Naive B cell (primary cell): ENCODE data around the gene NES. TPM values are rescaled to one million over a fixed set of nuclear protein-coding genes. Genes with fewer than 3 reads are reported as not detected.

Source experiments
- ATAC-seq, 2 donors: fragments of 150-1000 bp; cut with Tn5 transposase; 2 replicates each; pipeline ENCODE4 v1.10.0; 2021; ENCODE audit warnings: low read depth in 2 of 2, mild to moderate bottlenecking in 2 of 2, moderate library complexity in 2 of 2
- DNase-seq: peaks from one replicate; pipeline ENCODE4 v3.0.0; 2022
- H3K27ac Mint-ChIP-seq, 6 donors: one replicate each; pipeline ENCODE4 v1.8.0; 2020 to 2022; ENCODE audit warnings: mild to moderate bottlenecking in 6 of 6, mixed read lengths in 6 of 6, moderate library complexity in 5 of 6, inconsistent platforms in 2 of 6
- H3K27me3 Mint-ChIP-seq, 3 donors: one replicate each; pipeline ENCODE4 v1.8.0; 2021 to 2022; ENCODE audit warnings: mixed read lengths in 3 of 3, mild to moderate bottlenecking in 1 of 3
- H3K36me3 Mint-ChIP-seq, 2 donors: one replicate each; pipeline ENCODE4 v1.8.0; 2020 to 2022; ENCODE audit warnings: mixed read lengths in 2 of 2, inconsistent platforms in 1 of 2, mild to moderate bottlenecking in 1 of 2
- H3K4me1 Mint-ChIP-seq, 3 donors: one replicate each; pipeline ENCODE4 v1.8.0; 2020 to 2022; ENCODE audit warnings: mixed read lengths in 3 of 3, inconsistent platforms in 1 of 3, mild to moderate bottlenecking in 1 of 3, moderate library complexity in 1 of 3
- H3K4me3 Mint-ChIP-seq, 8 donors: one replicate each; pipeline ENCODE4 v1.8.0; 2020 to 2022; ENCODE audit warnings: mild to moderate bottlenecking in 8 of 8, mixed read lengths in 8 of 8, moderate library complexity in 8 of 8, inconsistent platforms in 2 of 8
- H3K9me3 Mint-ChIP-seq, 7 donors: one replicate each; pipeline ENCODE4 v1.8.0; 2020 to 2022; ENCODE audit warnings: mixed read lengths in 7 of 7, mild to moderate bottlenecking in 5 of 7, inconsistent platforms in 2 of 7, moderate library complexity in 1 of 7
- polyA plus RNA-seq, 6 donors: library from polyadenylated mRNA; unstranded; fragments of 300-500 nt; fragmentation: Illumina TruSeq; gene quantifications; one replicate each; pipeline ENCODE4 v1.2.3, GENCODE V29; 2021; ENCODE audit warnings: low read depth in 6 of 6

NES gene
- polyA plus RNA-seq, 6 donors from 2014 or later, result not detected

DNA sequence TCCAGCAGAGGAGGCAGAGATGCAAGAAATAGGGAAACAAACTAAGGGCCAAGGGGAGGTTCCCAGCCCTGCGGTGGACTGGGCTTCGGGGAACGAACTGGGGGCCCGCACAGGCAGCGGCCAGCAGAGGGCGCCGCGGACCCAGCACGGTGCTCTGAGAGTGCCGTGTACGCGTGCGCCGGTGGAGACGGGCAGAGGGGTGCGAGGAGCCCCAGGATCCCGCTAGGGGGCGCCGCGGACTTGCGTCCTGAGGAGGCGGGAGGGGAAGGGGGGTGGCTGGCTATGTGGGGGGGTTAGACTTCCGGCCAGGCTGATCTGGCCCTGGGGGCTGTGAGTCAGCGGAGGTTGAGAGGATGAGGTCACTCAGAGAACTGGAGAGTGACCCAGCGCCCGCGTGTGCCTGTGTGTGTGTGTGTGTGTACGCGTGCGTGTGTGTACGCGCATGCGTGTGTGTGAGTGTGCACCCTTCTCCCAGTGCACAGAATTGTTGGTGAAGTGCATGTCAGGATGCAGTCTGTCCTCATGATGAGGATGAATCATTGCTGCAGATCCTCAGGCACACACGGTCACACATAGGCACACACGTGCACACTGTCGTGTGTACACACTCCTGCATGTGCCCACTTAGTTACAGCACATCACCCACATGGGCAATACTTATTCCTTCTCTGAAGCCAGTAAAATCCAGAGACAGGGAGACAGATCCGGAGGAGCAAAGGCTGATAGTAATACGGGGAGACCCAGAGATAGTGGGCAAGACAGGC lies 17.0 kb downstream of the NES start:
- H3K9me3 Mint-ChIP-seq, result no peaks in the 10 kb centered on the region
- peaks cover 74 to 95% (median 90%) of the 10 kb centered on the region in 3 donors for H3K4me1 Mint-ChIP-seq
- H3K27me3 Mint-ChIP-seq, result peaks cover 17 to 54% (median 30%) of the 10 kb centered on the region in 3 donors
- peak overlapping the region; percentile 32 to 80 (median 58) for H3K27ac Mint-ChIP-seq
- no peaks in the 10 kb centered on the region for H3K36me3 Mint-ChIP-seq
- ATAC-seq, result peak; percentile 82 to 83
- H3K4me3 Mint-ChIP-seq, result peak overlapping the region in 6 of 8 donors; percentile 34 to 74 (median 65)
- DNase-seq, result peak; percentile 84

DNA sequence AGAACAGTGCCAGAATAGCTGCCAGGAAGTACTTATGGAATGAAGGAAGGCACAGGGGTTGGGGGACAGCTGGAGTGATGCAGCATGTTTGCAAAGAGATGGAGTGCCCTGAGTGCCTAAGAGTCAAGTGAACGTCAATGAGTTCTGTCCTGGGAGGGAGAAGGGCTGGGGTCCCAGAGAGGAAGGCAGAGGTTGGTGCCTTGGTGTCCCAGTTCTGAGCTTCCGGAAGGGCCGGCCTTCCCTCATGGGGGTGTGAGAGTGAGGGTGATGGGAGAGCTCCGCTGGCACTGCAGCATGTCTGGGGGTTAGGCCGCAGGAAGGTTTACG lies 17.6 kb downstream of the NES start:
- ATAC-seq, result no peak
- Mint-ChIP-seq H3K27ac (peak overlapping the region in 3 of 6 donors; percentile 32 to 80 (median 37)), H3K9me3 (no peaks in the 10 kb centered on the region), H3K36me3 (no peaks in the 10 kb centered on the region), H3K27me3 (peaks cover 19 to 59% (median 35%) of the 10 kb centered on the region in 3 donors), H3K4me1 (peaks cover 72 to 90% (median 87%) of the 10 kb centered on the region in 3 donors), H3K4me3 (peak overlapping the region in 6 of 8 donors; percentile 15 to 72 (median 62))
- DNase-seq, result no peak

DNA sequence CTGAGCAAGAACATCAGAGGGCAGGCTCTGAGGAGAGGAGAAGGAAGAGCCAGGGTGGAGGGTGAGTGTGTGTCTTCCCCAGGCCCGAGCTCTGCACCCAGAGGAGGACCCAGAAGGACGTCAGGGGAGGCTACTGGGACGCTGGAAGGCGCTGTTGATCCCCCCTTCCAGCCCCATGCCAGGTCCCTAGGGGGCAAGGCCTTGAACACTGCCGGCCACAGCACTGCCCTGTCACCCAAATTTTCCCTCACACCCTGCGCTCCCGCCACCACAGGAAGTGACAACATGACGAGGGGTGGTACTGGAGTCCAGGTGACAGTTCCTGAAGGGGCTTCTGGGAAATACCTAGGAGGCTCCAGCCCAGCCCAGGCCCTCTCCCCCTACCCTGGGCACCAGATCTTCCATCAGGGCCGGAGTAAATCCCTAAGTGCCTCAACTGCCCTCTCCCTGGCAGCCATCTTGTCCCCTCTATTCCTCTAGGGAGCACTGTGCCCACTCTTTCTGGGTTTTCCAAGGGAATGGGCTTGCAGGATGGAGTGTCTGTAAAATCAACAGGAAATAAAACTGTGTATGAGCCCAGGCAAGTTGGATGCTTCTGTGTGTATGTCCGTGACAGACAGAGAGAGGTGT lies 18.1 kb downstream of the NES start:
- H3K27ac Mint-ChIP-seq, result peak overlapping the region in 3 of 6 donors; percentile 22 to 75 (median 32)
- peaks cover 68 to 84% (median 81%) of the 10 kb centered on the region in 3 donors for H3K4me1 Mint-ChIP-seq
- DNase-seq (no peak), ATAC-seq (no peak)
- H3K36me3 Mint-ChIP-seq, result peaks cover 0 to 3% of the 10 kb centered on the region in 2 donors
- peak overlapping the region in 4 of 8 donors; percentile 34 to 72 (median 62) for H3K4me3 Mint-ChIP-seq
- H3K27me3 Mint-ChIP-seq, result peaks cover 25 to 65% (median 41%) of the 10 kb centered on the region in 3 donors
- H3K9me3 Mint-ChIP-seq, result no peaks in the 10 kb centered on the region

DNA sequence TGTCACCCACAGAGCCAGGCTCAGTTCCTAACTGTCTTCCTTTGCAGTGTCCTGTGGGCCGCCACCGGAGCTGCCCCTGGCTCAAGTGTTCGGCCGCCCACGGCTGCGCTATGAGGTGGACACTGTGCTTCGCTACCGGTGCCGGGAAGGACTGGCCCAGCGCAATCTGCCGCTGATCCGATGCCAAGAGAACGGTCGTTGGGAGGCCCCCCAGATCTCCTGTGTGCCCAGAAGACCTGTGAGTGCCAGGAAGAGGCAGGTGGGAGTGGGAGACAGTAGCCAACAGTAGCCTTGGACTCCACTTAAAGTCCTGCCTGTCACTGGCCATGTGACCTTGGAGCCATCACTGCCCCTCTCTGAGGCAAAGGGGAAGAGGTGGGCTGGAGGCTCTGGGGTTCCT lies 18.7 kb downstream of the NES start:
- Mint-ChIP-seq H3K27ac (no peak overlapping the region), H3K4me1 (peaks cover 63 to 79% (median 75%) of the 10 kb centered on the region in 3 donors)
- no peak for ATAC-seq

DNA sequence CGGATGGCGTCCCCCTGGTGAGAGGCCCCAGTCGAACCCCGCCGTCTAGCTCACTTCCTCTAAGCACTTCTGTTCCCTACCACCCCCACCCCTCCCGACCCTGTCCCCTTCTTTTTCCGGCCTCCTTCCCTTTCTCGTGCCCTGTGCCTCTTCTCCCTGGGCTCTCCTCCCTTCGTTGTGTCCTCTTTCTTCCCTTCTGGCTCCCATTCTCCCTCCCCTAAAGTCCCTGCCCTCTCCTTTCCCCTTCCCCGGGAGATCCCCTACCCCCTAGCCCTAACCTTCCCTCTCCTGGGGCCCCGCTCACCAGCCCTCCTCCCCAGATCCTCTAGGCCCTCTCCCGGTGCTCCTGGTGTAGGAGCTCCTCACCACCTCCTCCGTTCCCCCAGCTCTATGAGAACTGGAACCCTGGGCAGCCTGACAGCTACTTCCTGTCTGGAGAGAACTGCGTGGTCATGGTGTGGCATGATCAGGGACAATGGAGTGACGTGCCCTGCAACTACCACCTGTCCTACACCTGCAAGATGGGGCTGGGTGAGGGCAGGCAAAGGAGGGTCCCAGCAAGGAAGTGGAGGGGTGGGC lies 19.4 kb downstream of the NES start:
- no peak for ATAC-seq

More for the DNA sequence above, 18.7 kb downstream of the NES start:
- no peaks in the 10 kb centered on the region for H3K9me3 Mint-ChIP-seq
- peaks cover 0 to 9% of the 10 kb centered on the region in 2 donors for H3K36me3 Mint-ChIP-seq
- H3K27me3 Mint-ChIP-seq, result peaks cover 31 to 70% (median 46%) of the 10 kb centered on the region in 3 donors
- H3K4me3 Mint-ChIP-seq, result peak overlapping the region in 1 of 8 donors; percentile 85
- no peak for DNase-seq

DNA sequence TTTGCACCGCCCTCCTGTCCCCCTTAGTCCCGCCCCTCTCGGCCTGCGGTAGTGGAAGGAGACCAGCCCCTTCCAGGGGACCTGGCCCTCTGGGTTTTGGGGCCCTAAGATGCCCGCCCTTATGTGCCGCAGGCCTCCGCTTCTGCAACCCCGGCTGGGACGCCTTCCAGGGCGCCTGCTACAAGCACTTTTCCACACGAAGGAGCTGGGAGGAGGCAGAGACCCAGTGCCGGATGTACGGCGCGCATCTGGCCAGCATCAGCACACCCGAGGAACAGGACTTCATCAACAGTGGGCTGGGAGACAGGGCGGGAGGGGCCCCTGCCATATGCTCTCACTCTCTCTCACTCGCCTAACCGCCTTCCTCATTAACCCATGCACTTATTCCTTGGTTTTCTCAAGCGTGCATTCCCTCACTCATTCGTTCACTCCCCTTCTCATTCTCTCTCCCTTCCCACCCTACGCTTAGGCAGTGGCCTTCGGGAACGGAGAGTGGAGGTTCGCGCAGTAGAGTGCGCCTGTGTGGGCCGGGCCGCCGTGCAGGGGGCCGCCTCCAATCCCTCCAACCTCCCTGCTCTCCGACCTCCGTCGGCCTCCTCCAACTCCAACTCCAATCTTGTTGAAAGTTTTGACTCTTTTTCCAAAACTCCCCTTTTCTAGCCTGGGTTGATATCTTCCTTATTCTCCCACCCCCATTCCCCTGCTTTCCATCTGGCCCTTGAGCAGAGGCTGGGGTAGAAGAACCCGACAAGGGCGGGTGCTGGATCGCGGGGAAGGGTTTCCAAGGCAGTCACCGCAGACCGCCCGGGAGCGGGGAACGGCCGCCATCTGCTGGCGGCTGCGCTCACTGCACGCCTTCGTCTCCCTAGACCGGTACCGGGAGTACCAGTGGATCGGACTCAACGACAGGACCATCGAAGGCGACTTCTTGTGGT lies 20.1 kb downstream of the NES start:
- H3K4me1 Mint-ChIP-seq, result peaks cover 52 to 64% (median 63%) of the 10 kb centered on the region in 3 donors
- ATAC-seq, result peak; percentile 46 to 57

More for the DNA sequence above, 19.4 kb downstream of the NES start:
- H3K4me1 Mint-ChIP-seq, result peaks cover 56 to 72% (median 69%) of the 10 kb centered on the region in 3 donors
- peaks cover 0 to 15% of the 10 kb centered on the region in 2 donors for H3K36me3 Mint-ChIP-seq
- H3K27ac Mint-ChIP-seq, result peak overlapping the region in 3 of 6 donors; percentile 39 to 79 (median 56)
- H3K9me3 Mint-ChIP-seq, result no peaks in the 10 kb centered on the region
- H3K27me3 Mint-ChIP-seq, result peaks cover 37 to 70% (median 53%) of the 10 kb centered on the region in 3 donors
- peak overlapping the region; percentile 13 to 90 (median 86) for H3K4me3 Mint-ChIP-seq
- no peak for DNase-seq

DNA sequence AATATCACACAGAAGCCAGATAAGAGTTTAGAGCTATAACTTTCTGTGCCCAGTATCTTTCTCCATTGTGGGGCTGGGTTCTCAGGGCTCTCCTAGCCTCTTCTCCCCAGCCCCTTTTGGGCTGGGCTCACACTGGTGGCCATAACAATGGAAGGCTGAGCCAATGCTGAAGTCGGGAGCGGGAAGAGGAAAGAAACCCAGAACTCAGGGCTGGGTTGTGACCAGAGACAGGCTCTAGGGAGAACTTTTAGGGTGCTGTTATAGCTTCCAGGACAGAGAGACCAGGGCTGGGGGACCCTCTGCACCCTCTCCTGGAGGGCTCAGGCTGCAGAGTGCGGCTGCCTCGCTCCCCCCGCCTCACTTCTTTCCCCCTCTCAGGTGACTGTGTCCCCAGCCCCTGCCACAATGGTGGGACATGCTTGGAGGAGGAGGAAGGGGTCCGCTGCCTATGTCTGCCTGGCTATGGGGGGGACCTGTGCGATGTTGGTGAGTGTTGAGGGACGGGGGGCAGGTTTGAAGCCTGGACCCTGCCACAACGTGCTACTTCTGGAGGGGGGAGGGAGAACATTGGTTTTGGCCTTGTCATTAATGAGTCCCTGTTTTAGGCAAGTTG lies 21.2 kb downstream of the NES start:
- ATAC-seq, result no peak
- Mint-ChIP-seq H3K9me3 (peaks cover 0 to 1% (median 0%) of the 10 kb centered on the region in 7 donors), H3K4me3 (peak overlapping the region in 3 of 8 donors; percentile 84 to 85 (median 85)), H3K27ac (peak overlapping the region in 1 of 6 donors; percentile 15), H3K4me1 (peaks cover 42 to 54% (median 52%) of the 10 kb centered on the region in 3 donors), H3K27me3 (peaks cover 48 to 84% (median 71%) of the 10 kb centered on the region in 3 donors), H3K36me3 (peaks cover 0 to 25% of the 10 kb centered on the region in 2 donors)
- no peak for DNase-seq

More for the DNA sequence above, 20.1 kb downstream of the NES start:
- Mint-ChIP-seq H3K4me3 (peak overlapping the region; percentile 31 to 90 (median 86)), H3K9me3 (peaks cover 0 to under 1% (median 0%) of the 10 kb centered on the region in 7 donors), H3K36me3 (peaks cover 0 to 22% of the 10 kb centered on the region in 2 donors), H3K27ac (peak overlapping the region in 4 of 6 donors; percentile 39 to 79 (median 62)), H3K27me3 (peaks cover 42 to 76% (median 61%) of the 10 kb centered on the region in 3 donors)
- peak; percentile 66 for DNase-seq

DNA sequence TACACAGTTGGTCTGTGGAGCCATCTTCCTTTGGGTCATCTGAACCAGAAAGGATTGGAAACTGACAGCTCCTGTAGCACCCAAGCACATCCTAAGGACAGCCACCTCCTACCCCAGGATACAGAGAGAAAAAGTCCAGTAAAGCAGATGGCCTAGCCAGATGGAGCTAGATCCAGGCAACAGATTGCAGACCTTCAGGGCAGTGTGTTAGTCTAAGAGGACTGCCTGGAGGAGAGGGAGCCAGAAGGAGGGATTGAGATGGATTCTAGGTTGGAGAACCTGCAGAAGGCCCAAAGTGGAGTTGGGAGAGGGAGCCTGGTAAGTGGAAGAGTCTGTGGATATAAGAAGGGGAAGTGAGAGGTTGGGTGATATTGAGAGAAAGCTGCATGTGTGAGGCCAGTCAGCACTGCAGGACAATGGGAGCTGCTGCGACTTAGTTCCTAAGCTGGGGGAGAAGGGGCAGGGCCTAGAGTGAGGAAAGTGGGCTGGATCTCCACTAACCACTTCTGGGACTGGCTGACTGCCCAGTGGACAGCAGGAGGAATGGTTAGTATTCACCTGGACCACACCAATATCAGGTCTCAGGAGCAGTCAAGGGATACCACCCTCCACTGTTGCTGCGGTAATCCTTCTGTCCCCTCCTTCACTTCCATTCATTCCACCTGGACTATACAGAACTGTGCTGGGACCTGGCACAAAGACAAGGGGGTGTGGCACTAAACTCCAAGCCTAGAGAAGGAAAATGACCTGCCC lies 21.9 kb downstream of the NES start:
- H3K4me3 Mint-ChIP-seq, result peak overlapping the region in 3 of 8 donors; percentile 16 to 79 (median 40)
- H3K4me1 Mint-ChIP-seq, result peaks cover 40 to 48% (median 45%) of the 10 kb centered on the region in 3 donors
- peaks cover 0 to 1% (median 0%) of the 10 kb centered on the region in 7 donors for H3K9me3 Mint-ChIP-seq
- ATAC-seq (no peak), DNase-seq (no peak)
- peaks cover 0 to 25% of the 10 kb centered on the region in 2 donors for H3K36me3 Mint-ChIP-seq
- H3K27me3 Mint-ChIP-seq, result peaks cover 53 to 91% (median 78%) of the 10 kb centered on the region in 3 donors
- H3K27ac Mint-ChIP-seq, result peak overlapping the region in 1 of 6 donors; percentile 4

DNA sequence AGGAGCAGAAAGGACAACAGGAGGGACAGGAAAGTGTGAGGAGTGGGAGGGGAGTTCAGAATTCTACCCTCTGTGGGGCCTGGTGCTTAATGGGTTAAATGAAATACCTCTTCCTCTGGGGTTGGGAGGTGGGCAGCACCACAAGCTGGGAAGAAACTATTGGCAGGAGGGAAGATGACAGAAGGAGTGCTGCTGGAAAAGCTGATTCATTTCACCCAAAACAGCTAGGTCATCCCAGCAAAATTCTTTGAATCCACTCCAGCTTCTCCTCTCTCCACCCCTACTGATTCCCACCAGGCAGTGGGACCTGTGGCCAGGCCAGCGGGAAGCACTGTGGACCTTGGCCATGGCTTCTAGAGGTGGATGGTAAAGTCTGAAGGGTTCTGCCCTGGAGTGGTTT lies 22.5 kb downstream of the NES start:
- no peak for ATAC-seq
- Mint-ChIP-seq H3K9me3 (peaks cover 0 to 1% (median 0%) of the 10 kb centered on the region in 7 donors), H3K27me3 (peaks cover 59 to 95% (median 84%) of the 10 kb centered on the region in 3 donors), H3K36me3 (peaks cover 0 to 25% of the 10 kb centered on the region in 2 donors), H3K27ac (no peak overlapping the region), H3K4me3 (peak overlapping the region in 1 of 8 donors; percentile 35), H3K4me1 (peaks cover 37 to 42% (median 39%) of the 10 kb centered on the region in 3 donors)
- no peak for DNase-seq

DNA sequence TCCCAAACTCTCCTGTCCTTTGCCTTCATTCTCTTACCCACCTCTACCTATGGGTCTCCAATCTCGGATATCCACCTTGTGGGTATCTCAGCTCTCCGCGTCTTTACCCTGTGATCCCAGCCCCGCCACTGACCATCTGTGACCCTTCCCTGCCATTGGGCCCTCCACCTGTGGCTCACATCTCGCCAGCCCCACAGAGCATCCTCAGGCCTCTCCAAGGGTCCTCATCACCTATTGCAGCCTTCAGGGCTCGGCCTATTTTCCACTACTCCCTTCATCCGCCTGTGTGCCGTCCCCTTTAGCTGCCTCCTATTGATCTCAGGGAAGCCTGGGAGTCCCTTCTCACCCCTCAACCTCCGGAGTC lies 24.2 kb downstream of the NES start:
- no peak for DNase-seq
- peaks cover 24 to 30% (median 25%) of the 10 kb centered on the region in 3 donors for H3K4me1 Mint-ChIP-seq
- peaks cover 0 to 1% (median 0%) of the 10 kb centered on the region in 7 donors for H3K9me3 Mint-ChIP-seq
- no peak for ATAC-seq
- peak overlapping the region in 1 of 6 donors; percentile 90 for H3K27ac Mint-ChIP-seq
- no peak overlapping the region for H3K4me3 Mint-ChIP-seq
- H3K36me3 Mint-ChIP-seq, result peaks cover 0 to 25% of the 10 kb centered on the region in 2 donors
- peaks cover 74 to 98% (median 98%) of the 10 kb centered on the region in 3 donors for H3K27me3 Mint-ChIP-seq

DNA sequence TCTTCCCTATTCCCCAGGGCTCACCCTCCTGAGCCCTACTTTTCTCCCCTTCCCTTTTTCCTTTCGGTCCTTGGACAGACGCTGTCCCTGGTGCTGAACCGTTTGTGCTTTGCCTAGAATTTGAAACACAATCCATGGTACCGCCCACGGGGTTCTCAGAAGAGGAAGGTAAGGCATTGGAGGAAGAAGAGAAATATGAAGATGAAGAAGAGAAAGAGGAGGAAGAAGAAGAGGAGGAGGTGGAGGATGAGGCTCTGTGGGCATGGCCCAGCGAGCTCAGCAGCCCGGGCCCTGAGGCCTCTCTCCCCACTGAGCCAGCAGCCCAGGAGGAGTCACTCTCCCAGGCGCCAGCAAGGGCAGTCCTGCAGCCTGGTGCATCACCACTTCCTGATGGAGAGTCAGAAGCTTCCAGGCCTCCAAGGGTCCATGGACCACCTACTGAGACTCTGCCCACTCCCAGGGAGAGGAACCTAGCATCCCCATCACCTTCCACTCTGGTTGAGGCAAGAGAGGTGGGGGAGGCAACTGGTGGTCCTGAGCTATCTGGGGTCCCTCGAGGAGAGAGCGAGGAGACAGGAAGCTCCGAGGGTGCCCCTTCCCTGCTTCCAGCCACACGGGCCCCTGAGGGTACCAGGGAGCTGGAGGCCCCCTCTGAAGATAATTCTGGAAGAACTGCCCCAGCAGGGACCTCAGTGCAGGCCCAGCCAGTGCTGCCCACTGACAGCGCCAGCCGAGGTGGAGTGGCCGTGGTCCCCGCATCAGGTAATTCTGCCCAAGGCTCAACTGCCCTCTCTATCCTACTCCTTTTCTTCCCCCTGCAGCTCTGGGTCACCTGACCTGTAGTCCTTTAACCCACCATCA lies 24.8 kb downstream of the NES start:
- H3K27me3 Mint-ChIP-seq, result peaks cover 80 to 98% (median 98%) of the 10 kb centered on the region in 3 donors
- ATAC-seq (no peak), DNase-seq (no peak)
- H3K36me3 Mint-ChIP-seq, result peaks cover 0 to 25% of the 10 kb centered on the region in 2 donors
- peaks cover 18 to 24% (median 19%) of the 10 kb centered on the region in 3 donors for H3K4me1 Mint-ChIP-seq
- H3K27ac Mint-ChIP-seq, result peak overlapping the region in 1 of 6 donors; percentile 90
- H3K9me3 Mint-ChIP-seq, result peaks cover 0 to 1% (median 0%) of the 10 kb centered on the region in 7 donors
- no peak overlapping the region for H3K4me3 Mint-ChIP-seq
